Measurements from ENCODE around the gene ZFP57. TPM values are rescaled to one million over a fixed set of nuclear protein-coding genes. Genes with fewer than 3 reads are reported as not detected.

ZFP57 gene
- total RNA-seq, 1 experiment from 2014 or later: 6.4 TPM

DNA sequence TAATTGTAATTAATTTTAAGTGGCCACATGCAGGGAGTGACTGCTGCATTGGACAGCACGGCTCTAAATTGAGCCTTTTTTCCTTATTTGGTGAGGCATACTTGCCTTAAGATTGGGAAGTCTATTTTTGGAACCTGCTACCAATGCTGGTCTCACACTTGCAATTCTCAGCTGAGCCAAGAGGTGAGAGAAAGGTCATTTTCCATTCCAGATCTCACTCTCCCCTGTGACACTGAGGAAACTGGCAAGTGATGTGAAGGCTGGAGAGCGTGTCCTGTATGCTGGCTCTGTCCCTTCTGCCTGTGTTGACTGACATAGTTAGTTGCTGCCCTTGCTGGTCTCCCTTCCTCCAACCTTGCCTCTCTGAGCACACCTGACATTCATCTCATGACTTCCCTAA, 24.8 kb downstream of the ZFP57 start:
- TF ChIP-seq NR2C2 (CRISPR knock-in tag; IDR thresholded peaks at IDR 0.05) (no peak), MYBL2 (CRISPR knock-in tag; IDR thresholded peaks at IDR 0.05) (no peak), ZNF219 (CRISPR knock-in tag; IDR thresholded peaks at IDR 0.05; ENCODE audit: borderline replicate concordance) (no peak), TEAD4 (CRISPR knock-in tag; IDR thresholded peaks at IDR 0.05) (no peak), EMX1 (CRISPR knock-in tag; IDR thresholded peaks at IDR 0.05) (no peak)
- H3K4me3 Mint-ChIP-seq: no peak overlapping the region
- POLR2A ChIA-PET: no interaction called here
- CTCF ChIA-PET: interaction anchor here (4.1 to 12.0 kb wide), 3 partner anchors 5 to 39 kb away, joined by 107 to 531 read pairs (median 192); no protein-coding TSS in a partner anchor
- H3K4me1 Mint-ChIP-seq: peaks cover 62% of the 10 kb centered on the region
- no peaks in the 10 kb centered on the region for H3K27me3 Mint-ChIP-seq (ENCODE audit: low read depth)
- no peaks in the 10 kb centered on the region for H3K36me3 Mint-ChIP-seq
- ATAC-seq: no peak
- no peaks in the 10 kb centered on the region for H3K9me3 Mint-ChIP-seq
- H3K27ac Mint-ChIP-seq: peak overlapping the region; percentile 57; the same call in 1 of the 2 replicates
- no peak for DNase-seq (ENCODE audit: low spot score)

DNA sequence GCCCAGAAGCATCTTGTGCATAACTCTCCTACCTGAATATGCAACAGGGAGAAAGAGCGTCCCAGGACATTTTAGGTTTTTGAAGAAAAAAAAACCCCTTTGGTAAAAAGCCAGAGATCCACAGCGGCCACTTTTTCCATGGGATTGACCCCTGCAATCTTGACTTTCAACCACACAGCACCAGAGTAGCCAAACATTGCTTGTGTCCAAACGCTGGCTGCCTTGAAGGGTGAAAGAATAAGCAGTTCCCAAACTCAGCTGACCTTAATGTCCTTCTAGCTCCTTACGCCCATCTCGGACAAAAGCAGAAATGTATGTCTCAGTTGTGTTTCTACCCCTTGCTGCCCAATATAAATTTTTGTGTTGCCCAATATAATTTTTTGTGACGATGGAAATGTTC, 25.3 kb downstream of the ZFP57 start:
- H3K36me3 Mint-ChIP-seq: no peaks in the 10 kb centered on the region
- POLR2A ChIA-PET: no interaction called here
- H3K9me3 Mint-ChIP-seq: no peaks in the 10 kb centered on the region
- no peaks in the 10 kb centered on the region for H3K27me3 Mint-ChIP-seq (ENCODE audit: low read depth)
- ATAC-seq (no peak), DNase-seq (ENCODE audit: low spot score) (no peak)
- TF ChIP-seq PRRX2 (CRISPR knock-in tag; IDR thresholded peaks at IDR 0.05): no peak
- TF ChIP-seq SMAD3 (CRISPR knock-in tag; IDR thresholded peaks at IDR 0.05; ENCODE audit: borderline replicate concordance): no peak
- TF ChIP-seq, protein P1, sequence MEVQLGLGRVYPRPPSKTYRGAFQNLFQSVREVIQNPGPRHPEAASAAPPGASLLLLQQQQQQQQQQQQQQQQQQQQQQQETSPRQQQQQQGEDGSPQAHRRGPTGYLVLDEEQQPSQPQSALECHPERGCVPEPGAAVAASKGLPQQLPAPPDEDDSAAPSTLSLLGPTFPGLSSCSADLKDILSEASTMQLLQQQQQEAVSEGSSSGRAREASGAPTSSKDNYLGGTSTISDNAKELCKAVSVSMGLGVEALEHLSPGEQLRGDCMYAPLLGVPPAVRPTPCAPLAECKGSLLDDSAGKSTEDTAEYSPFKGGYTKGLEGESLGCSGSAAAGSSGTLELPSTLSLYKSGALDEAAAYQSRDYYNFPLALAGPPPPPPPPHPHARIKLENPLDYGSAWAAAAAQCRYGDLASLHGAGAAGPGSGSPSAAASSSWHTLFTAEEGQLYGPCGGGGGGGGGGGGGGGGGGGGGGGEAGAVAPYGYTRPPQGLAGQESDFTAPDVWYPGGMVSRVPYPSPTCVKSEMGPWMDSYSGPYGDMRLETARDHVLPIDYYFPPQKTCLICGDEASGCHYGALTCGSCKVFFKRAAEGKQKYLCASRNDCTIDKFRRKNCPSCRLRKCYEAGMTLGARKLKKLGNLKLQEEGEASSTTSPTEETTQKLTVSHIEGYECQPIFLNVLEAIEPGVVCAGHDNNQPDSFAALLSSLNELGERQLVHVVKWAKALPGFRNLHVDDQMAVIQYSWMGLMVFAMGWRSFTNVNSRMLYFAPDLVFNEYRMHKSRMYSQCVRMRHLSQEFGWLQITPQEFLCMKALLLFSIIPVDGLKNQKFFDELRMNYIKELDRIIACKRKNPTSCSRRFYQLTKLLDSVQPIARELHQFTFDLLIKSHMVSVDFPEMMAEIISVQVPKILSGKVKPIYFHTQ (CRISPR knock-in tag; IDR thresholded peaks at IDR 0.05): no peak
- no peak for TF ChIP-seq HMGA2 (CRISPR knock-in tag; IDR thresholded peaks at IDR 0.05)
- TF ChIP-seq ZNF219 (CRISPR knock-in tag; IDR thresholded peaks at IDR 0.05; ENCODE audit: borderline replicate concordance): no peak
- TF ChIP-seq ATF1 (CRISPR knock-in tag; IDR thresholded peaks at IDR 0.05): no peak
- CTCF ChIA-PET: interaction anchor here (0.6 to 12.0 kb wide), 5 partner anchors 11 to 39 kb away, joined by 3 to 531 read pairs (median 107); partner anchors contain the start of gene ZFP57
- no peak overlapping the region for H3K4me3 Mint-ChIP-seq
- no peak overlapping the region for H3K27ac Mint-ChIP-seq
- peaks cover 57% of the 10 kb centered on the region for H3K4me1 Mint-ChIP-seq

DNA sequence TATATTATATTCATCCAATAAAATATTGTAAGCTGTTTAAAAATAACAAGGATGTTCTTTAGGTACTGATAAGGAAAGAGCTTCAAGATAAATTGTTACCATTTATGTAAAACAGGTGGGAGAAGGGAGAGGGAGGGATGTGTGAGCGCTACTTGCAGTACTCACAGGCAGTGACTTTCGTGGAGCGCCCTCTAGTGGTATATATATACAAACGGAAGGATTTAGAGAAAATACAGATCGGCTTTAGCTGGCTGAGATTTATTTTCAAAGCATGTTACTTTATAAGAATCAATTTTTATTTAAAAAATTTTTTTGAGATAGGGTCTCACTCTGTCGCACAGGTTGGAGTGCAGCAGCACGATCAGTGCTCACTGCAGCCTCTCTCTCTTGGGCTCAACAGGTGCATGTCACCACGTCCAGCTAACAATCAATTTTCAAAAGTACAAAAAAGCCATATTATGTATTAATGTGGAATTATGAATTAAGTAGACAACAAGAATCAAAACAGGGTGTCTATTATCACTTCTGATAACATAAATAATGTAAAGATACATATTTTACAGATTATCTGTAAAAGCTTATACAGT, 27.4 kb downstream of the ZFP57 start:
- DNase-seq (ENCODE audit: low spot score) (no peak), ATAC-seq (no peak)
- Mint-ChIP-seq H3K9me3 (no peaks in the 10 kb centered on the region), H3K27me3 (ENCODE audit: low read depth) (no peaks in the 10 kb centered on the region), H3K4me1 (peaks cover 66% of the 10 kb centered on the region), H3K36me3 (no peaks in the 10 kb centered on the region), H3K27ac (no peak overlapping the region), H3K4me3 (no peak overlapping the region)
- TF ChIP-seq CREM (CRISPR knock-in tag; IDR thresholded peaks at IDR 0.05) (no peak), KAT7 (CRISPR knock-in tag; IDR thresholded peaks at IDR 0.05; ENCODE audit: borderline replicate concordance) (no peak), FOXJ3 (CRISPR knock-in tag; IDR thresholded peaks at IDR 0.05; ENCODE audit: borderline replicate concordance) (no peak)
- TF ChIP-seq, protein P2, sequence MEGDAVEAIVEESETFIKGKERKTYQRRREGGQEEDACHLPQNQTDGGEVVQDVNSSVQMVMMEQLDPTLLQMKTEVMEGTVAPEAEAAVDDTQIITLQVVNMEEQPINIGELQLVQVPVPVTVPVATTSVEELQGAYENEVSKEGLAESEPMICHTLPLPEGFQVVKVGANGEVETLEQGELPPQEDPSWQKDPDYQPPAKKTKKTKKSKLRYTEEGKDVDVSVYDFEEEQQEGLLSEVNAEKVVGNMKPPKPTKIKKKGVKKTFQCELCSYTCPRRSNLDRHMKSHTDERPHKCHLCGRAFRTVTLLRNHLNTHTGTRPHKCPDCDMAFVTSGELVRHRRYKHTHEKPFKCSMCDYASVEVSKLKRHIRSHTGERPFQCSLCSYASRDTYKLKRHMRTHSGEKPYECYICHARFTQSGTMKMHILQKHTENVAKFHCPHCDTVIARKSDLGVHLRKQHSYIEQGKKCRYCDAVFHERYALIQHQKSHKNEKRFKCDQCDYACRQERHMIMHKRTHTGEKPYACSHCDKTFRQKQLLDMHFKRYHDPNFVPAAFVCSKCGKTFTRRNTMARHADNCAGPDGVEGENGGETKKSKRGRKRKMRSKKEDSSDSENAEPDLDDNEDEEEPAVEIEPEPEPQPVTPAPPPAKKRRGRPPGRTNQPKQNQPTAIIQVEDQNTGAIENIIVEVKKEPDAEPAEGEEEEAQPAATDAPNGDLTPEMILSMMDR (IDR thresholded peaks at IDR 0.05): peak; percentile 72
- ChIA-PET CTCF (interaction anchor here (0.6 to 12.0 kb wide), 51 partner anchors 7 to 474 kb away, joined by 3 to 531 read pairs (median 4); partner anchors contain the start of genes GABBR1, MOG and ZFP57), POLR2A (interaction anchor here (0.9 to 1.4 kb wide), 4 partner anchors 8 to 49 kb away, joined by 3 to 6 read pairs (median 3); partner anchors contain the start of gene GABBR1)

DNA sequence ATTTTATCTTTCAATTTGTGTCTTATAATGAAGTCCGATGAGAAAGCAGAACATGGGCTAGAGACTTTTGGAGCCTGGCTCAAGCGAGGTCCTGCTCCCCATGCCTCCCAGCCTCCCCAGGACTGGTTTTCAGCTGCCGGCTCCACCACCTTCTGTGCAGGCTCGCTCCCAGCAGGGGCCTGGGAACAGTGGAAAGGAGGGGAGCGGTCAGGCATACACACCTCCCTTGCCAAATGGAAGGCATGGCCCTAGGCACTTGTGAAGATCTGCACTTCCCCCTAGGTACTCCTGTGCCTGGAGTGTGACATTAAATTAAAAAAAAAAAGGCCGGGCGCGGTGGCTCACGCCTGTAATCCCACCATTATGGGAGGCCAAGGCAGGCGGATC, 28.8 kb downstream of the ZFP57 start:
- ChIA-PET CTCF (interaction anchor here (2.2 to 12.0 kb wide), 10 partner anchors 8 to 182 kb away, joined by 10 to 531 read pairs (median 68); partner anchors contain the start of genes GABBR1, MOG and ZFP57), POLR2A (no interaction called here)
- Mint-ChIP-seq H3K9me3 (no peaks in the 10 kb centered on the region), H3K27me3 (ENCODE audit: low read depth) (no peaks in the 10 kb centered on the region), H3K4me1 (peaks cover 56% of the 10 kb centered on the region), H3K27ac (no peak overlapping the region), H3K4me3 (no peak overlapping the region), H3K36me3 (no peaks in the 10 kb centered on the region)
- ATAC-seq: no peak
- no peak for DNase-seq (ENCODE audit: low spot score)
- TF ChIP-seq, protein P3, sequence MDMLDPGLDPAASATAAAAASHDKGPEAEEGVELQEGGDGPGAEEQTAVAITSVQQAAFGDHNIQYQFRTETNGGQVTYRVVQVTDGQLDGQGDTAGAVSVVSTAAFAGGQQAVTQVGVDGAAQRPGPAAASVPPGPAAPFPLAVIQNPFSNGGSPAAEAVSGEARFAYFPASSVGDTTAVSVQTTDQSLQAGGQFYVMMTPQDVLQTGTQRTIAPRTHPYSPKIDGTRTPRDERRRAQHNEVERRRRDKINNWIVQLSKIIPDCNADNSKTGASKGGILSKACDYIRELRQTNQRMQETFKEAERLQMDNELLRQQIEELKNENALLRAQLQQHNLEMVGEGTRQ (CRISPR knock-in tag; IDR thresholded peaks at IDR 0.05): no peak
- TF ChIP-seq ZNF121 (CRISPR knock-in tag; IDR thresholded peaks at IDR 0.05) (no peak), KAT7 (CRISPR knock-in tag; IDR thresholded peaks at IDR 0.05; ENCODE audit: borderline replicate concordance) (no peak), ZNF317 (CRISPR knock-in tag; IDR thresholded peaks at IDR 0.05; ENCODE audit: borderline replicate concordance, low read depth) (no peak), SMAD4 (CRISPR knock-in tag; IDR thresholded peaks at IDR 0.05) (no peak), ZNF263 (CRISPR knock-in tag; IDR thresholded peaks at IDR 0.05; ENCODE audit: low read depth) (no peak), NR3C1 (CRISPR knock-in tag; conservative IDR thresholded peaks at IDR 0.05; ENCODE audit: low read depth) (no peak), ELF4 (CRISPR knock-in tag; IDR thresholded peaks at IDR 0.05; ENCODE audit: low read depth) (no peak)
- TF ChIP-seq, protein P4, sequence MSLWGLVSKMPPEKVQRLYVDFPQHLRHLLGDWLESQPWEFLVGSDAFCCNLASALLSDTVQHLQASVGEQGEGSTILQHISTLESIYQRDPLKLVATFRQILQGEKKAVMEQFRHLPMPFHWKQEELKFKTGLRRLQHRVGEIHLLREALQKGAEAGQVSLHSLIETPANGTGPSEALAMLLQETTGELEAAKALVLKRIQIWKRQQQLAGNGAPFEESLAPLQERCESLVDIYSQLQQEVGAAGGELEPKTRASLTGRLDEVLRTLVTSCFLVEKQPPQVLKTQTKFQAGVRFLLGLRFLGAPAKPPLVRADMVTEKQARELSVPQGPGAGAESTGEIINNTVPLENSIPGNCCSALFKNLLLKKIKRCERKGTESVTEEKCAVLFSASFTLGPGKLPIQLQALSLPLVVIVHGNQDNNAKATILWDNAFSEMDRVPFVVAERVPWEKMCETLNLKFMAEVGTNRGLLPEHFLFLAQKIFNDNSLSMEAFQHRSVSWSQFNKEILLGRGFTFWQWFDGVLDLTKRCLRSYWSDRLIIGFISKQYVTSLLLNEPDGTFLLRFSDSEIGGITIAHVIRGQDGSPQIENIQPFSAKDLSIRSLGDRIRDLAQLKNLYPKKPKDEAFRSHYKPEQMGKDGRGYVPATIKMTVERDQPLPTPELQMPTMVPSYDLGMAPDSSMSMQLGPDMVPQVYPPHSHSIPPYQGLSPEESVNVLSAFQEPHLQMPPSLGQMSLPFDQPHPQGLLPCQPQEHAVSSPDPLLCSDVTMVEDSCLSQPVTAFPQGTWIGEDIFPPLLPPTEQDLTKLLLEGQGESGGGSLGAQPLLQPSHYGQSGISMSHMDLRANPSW (CRISPR knock-in tag; conservative IDR thresholded peaks at IDR 0.05; ENCODE audit: low read depth): no peak

All from WTC11 (cell line).